ENCODE measurements around the gene TMEM202. TPM values are rescaled to one million over a fixed set of nuclear protein-coding genes. Genes with fewer than 3 reads are reported as not detected.

Gene TMEM202
- total and polyA plus RNA-seq, 2 experiments from 2014 or later: not detected

DNA sequence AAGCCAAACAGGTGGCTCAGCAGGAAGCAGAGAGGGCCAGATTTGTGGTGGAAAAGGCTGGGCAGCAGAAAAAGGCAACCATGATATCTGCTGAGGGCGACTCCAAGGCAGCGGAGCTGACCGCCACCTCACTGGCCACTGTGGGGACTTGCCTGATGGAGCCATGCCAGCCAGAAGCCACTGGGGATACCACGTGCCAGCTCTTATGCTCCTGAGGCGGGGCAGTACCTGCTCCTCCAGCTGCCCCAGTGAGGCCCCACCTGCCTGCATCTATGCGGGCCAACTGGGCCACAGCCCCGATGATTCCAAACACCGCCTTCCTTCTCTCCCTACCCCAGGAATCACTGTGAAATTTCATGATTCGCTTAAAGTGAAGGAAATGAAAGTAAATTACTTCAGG, 53.1 kb downstream of the TMEM202 start (continued):
- TF ChIP-seq, protein P1, sequence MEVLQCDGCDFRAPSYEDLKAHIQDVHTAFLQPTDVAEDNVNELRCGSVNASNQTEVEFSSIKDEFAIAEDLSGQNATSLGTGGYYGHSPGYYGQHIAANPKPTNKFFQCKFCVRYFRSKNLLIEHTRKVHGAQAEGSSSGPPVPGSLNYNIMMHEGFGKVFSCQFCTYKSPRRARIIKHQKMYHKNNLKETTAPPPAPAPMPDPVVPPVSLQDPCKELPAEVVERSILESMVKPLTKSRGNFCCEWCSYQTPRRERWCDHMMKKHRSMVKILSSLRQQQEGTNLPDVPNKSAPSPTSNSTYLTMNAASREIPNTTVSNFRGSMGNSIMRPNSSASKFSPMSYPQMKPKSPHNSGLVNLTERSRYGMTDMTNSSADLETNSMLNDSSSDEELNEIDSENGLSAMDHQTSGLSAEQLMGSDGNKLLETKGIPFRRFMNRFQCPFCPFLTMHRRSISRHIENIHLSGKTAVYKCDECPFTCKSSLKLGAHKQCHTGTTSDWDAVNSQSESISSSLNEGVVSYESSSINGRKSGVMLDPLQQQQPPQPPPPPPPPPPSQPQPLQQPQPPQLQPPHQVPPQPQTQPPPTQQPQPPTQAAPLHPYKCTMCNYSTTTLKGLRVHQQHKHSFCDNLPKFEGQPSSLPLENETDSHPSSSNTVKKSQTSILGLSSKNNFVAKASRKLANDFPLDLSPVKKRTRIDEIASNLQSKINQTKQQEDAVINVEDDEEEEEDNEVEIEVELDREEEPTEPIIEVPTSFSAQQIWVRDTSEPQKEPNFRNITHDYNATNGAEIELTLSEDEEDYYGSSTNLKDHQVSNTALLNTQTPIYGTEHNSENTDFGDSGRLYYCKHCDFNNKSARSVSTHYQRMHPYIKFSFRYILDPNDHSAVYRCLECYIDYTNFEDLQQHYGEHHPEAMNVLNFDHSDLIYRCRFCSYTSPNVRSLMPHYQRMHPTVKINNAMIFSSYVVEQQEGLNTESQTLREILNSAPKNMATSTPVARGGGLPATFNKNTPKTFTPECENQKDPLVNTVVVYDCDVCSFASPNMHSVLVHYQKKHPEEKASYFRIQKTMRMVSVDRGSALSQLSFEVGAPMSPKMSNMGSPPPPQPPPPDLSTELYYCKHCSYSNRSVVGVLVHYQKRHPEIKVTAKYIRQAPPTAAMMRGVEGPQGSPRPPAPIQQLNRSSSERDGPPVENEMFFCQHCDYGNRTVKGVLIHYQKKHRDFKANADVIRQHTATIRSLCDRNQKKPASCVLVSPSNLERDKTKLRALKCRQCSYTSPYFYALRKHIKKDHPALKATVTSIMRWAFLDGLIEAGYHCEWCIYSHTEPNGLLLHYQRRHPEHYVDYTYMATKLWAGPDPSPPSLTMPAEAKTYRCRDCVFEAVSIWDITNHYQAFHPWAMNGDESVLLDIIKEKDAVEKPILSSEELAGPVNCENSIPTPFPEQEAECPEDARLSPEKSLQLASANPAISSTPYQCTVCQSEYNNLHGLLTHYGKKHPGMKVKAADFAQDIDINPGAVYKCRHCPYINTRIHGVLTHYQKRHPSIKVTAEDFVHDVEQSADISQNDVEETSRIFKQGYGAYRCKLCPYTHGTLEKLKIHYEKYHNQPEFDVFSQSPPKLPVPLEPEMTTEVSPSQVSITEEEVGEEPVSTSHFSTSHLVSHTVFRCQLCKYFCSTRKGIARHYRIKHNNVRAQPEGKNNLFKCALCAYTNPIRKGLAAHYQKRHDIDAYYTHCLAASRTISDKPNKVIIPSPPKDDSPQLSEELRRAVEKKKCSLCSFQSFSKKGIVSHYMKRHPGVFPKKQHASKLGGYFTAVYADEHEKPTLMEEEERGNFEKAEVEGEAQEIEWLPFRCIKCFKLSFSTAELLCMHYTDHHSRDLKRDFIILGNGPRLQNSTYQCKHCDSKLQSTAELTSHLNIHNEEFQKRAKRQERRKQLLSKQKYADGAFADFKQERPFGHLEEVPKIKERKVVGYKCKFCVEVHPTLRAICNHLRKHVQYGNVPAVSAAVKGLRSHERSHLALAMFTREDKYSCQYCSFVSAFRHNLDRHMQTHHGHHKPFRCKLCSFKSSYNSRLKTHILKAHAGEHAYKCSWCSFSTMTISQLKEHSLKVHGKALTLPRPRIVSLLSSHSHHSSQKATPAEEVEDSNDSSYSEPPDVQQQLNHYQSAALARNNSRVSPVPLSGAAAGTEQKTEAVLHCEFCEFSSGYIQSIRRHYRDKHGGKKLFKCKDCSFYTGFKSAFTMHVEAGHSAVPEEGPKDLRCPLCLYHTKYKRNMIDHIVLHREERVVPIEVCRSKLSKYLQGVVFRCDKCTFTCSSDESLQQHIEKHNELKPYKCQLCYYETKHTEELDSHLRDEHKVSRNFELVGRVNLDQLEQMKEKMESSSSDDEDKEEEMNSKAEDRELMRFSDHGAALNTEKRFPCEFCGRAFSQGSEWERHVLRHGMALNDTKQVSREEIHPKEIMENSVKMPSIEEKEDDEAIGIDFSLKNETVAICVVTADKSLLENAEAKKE (CRISPR knock-in tag; IDR thresholded peaks at IDR 0.05): no peak
- TF ChIP-seq, protein P2, sequence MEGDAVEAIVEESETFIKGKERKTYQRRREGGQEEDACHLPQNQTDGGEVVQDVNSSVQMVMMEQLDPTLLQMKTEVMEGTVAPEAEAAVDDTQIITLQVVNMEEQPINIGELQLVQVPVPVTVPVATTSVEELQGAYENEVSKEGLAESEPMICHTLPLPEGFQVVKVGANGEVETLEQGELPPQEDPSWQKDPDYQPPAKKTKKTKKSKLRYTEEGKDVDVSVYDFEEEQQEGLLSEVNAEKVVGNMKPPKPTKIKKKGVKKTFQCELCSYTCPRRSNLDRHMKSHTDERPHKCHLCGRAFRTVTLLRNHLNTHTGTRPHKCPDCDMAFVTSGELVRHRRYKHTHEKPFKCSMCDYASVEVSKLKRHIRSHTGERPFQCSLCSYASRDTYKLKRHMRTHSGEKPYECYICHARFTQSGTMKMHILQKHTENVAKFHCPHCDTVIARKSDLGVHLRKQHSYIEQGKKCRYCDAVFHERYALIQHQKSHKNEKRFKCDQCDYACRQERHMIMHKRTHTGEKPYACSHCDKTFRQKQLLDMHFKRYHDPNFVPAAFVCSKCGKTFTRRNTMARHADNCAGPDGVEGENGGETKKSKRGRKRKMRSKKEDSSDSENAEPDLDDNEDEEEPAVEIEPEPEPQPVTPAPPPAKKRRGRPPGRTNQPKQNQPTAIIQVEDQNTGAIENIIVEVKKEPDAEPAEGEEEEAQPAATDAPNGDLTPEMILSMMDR (conservative IDR thresholded peaks at IDR 0.05; ENCODE audit: low read depth in 2 of 2): no peak

DNA sequence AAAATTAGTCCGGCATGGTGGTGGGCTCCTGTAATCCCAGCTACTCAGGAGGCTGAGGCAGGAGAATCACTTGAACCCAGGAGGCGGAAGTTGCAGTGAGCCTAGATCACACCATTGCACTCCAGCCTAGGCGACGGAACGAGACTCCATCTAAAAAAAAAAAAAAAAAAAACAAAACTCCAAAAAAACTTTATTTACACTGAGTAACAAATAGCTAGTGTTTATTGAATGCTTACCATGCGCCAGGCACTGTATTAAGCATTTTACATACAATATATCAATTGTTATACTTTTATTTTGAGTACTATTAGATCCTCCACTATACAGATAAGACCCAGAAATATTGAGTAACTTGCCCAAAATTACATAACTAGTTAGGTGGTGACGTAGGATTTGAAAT, 58.6 kb downstream of the TMEM202 start:
- H3K27ac Mint-ChIP-seq: no peak overlapping the region
- H3K9me3 Mint-ChIP-seq: no peaks in the 10 kb centered on the region
- H4K20me1 ChIP-seq (replicated peaks; ENCODE audit: insufficient read depth): no peaks in the 10 kb centered on the region
- no peaks in the 10 kb centered on the region for H3K27me3 ChIP-seq (ENCODE audit: insufficient read depth)
- no peaks in the 10 kb centered on the region for H3K79me2 ChIP-seq (replicated peaks; ENCODE audit: insufficient read depth)
- H3F3A ChIP-seq (replicated peaks; ENCODE audit: low read depth): no peaks in the 10 kb centered on the region
- no peak for DNase-seq (ENCODE audit: low spot score)
- no peak for ATAC-seq
- no peak overlapping the region for H3K27ac ChIP-seq (ENCODE audit: low read depth)
- H3K36me3 ChIP-seq (ENCODE audit: insufficient read depth): no peaks in the 10 kb centered on the region
- H3K4me3 Mint-ChIP-seq: no peak overlapping the region
- no peak overlapping the region for H3K4me2 ChIP-seq
- H3K36me3 Mint-ChIP-seq (ENCODE audit: low read depth): no peaks in the 10 kb centered on the region
- TF ChIP-seq JUNB (IDR thresholded peaks at IDR 0.05; ENCODE audit: unreplicated experiment): no peak
- TF ChIP-seq POLR2AphosphoS5 (IDR thresholded peaks at IDR 0.05; ENCODE audit: low read depth): no peak
- TF ChIP-seq NANOG (IDR thresholded peaks at IDR 0.05; ENCODE audit: borderline replicate concordance): no peak
- no peak for TF ChIP-seq CREB1 (CRISPR knock-in tag; IDR thresholded peaks at IDR 0.05; ENCODE audit: low read depth)
- no peaks in the 10 kb centered on the region for H3K9me2 ChIP-seq (ENCODE audit: insufficient read depth)
- no peak overlapping the region for H2AFZ ChIP-seq
- H3K4me3 ChIP-seq: no peak overlapping the region
- no peaks in the 10 kb centered on the region for H3K4me1 Mint-ChIP-seq
- H3K4me1 ChIP-seq (ENCODE audit: insufficient read depth): no peaks in the 10 kb centered on the region
- H3K27me3 Mint-ChIP-seq (ENCODE audit: insufficient read depth, low read depth, poor library complexity): no peaks in the 10 kb centered on the region

Other genes starting within 250 kb of the TMEM202 start
- 2.8 and 3.3 TPM in 2 replicates for gene GRAMD2A, start 200.5 kb upstream of the TMEM202 start, total RNA-seq (2014; rRNA removed; shearing (Covaris generic))
- gene GRAMD2A, start 200.5 kb upstream of the TMEM202 start, polyA plus RNA-seq (2016; fragmentation: Nextera tagmentation; extraction: Ambion mirVana): 0.70 and 0.71 TPM in 2 replicates
- gene PKM, start 167.1 kb upstream of the TMEM202 start, total RNA-seq (2014; rRNA removed; shearing (Covaris generic)): 1,067 and 1,137 TPM in 2 replicates
- gene PKM, start 167.1 kb upstream of the TMEM202 start, polyA plus RNA-seq (2016; fragmentation: Nextera tagmentation; extraction: Ambion mirVana): 432 and 445 TPM in 2 replicates
- gene PARP6, start 125.8 kb upstream of the TMEM202 start, total RNA-seq (2014; rRNA removed; shearing (Covaris generic)): 17.8 and 28.1 TPM in 2 replicates
- gene PARP6, start 125.8 kb upstream of the TMEM202 start, polyA plus RNA-seq (2016; fragmentation: Nextera tagmentation; extraction: Ambion mirVana): 18.3 and 27.6 TPM in 2 replicates
- gene CELF6, start 78.1 kb upstream of the TMEM202 start, total RNA-seq (2014; rRNA removed; shearing (Covaris generic)): 0.14 TPM in 1 of 2 replicates, not detected in the other
- gene CELF6, start 78.1 kb upstream of the TMEM202 start, polyA plus RNA-seq (2016; fragmentation: Nextera tagmentation; extraction: Ambion mirVana): not detected in 2 replicates
- gene HEXA, start 22.3 kb upstream of the TMEM202 start, total RNA-seq (2014; rRNA removed; shearing (Covaris generic)): 41.0 and 43.8 TPM in 2 replicates
- 37.0 and 43.0 TPM in 2 replicates for gene HEXA, start 22.3 kb upstream of the TMEM202 start, polyA plus RNA-seq (2016; fragmentation: Nextera tagmentation; extraction: Ambion mirVana)
- gene ARIH1, start 76.0 kb downstream of the TMEM202 start, total RNA-seq (2014; rRNA removed; shearing (Covaris generic)): 48.6 and 55.3 TPM in 2 replicates
- 19.0 and 30.5 TPM in 2 replicates for gene ARIH1, start 76.0 kb downstream of the TMEM202 start, polyA plus RNA-seq (2016; fragmentation: Nextera tagmentation; extraction: Ambion mirVana)